Stimulated activated CD4-positive, alpha-beta T cell treated with anti-CD3 and anti-CD28 coated beads, Interleukin-4, amount 100 ng/mL, for 1 hour (primary cell): ENCODE results near the gene RGS5.

Source experiments
- DNase-seq: peaks from one replicate; pipeline ENCODE4 v3.0.0-alpha.2; 2020

RGS5 gene

GRCh38 chr1:163178628-163179027, 24.1 kb downstream of the RGS5 start:
- no peak for DNase-seq

- no peak for DNase-seq
These were observed 25.9 kb downstream of the RGS5 start for GRCh38 chr1:163176797-163177196.

GRCh38 chr1:163174524-163175437, 27.9 kb downstream of the RGS5 start:
- peak; percentile 34 for DNase-seq

- DNase-seq: no peak
These were observed 29.6 kb downstream of the RGS5 start for GRCh38 chr1:163173121-163173520.

GRCh38 chr1:163172596-163172995, 30.1 kb downstream of the RGS5 start:
- no peak for DNase-seq

- no peak for DNase-seq
These were observed 30.9 kb downstream of the RGS5 start for GRCh38 chr1:163171826-163172225.

- DNase-seq: no peak
These were observed 31.6 kb downstream of the RGS5 start for GRCh38 chr1:163170975-163171676.

GRCh38 chr1:163170331-163170730, 32.4 kb downstream of the RGS5 start:
- no peak for DNase-seq

GRCh38 chr1:163169553-163169952, 33.2 kb downstream of the RGS5 start:
- no peak for DNase-seq

- no peak for DNase-seq
These were observed 34.7 kb downstream of the RGS5 start for GRCh38 chr1:163168053-163168452.

GRCh38 chr1:163166886-163167555, 35.7 kb downstream of the RGS5 start:
- no peak for DNase-seq

- no peak for DNase-seq
These were observed 37.6 kb downstream of the RGS5 start for GRCh38 chr1:163165119-163165518.

- no peak for DNase-seq
These were observed 38.7 kb downstream of the RGS5 start for GRCh38 chr1:163163881-163164582.

- no peak for DNase-seq
These were observed 39.6 kb downstream of the RGS5 start for GRCh38 chr1:163163163-163163562.

GRCh38 chr1:163162381-163162914, 40.3 kb downstream of the RGS5 start:
- DNase-seq: no peak

- no peak for DNase-seq
These were observed 40.9 kb downstream of the RGS5 start for GRCh38 chr1:163161841-163162240.

GRCh38 chr1:163161337-163161736, 41.4 kb downstream of the RGS5 start:
- DNase-seq: no peak

GRCh38 chr1:163155606-163156005, 47.1 kb downstream of the RGS5 start:
- DNase-seq: no peak

- no peak for DNase-seq
These were observed 53.8 kb downstream of the RGS5 start for GRCh38 chr1:163148911-163149310.

GRCh38 chr1:163147019-163147418, 55.7 kb downstream of the RGS5 start:
- DNase-seq: no peak

GRCh38 chr1:163145435-163145834, 57.3 kb downstream of the RGS5 start:
- DNase-seq: no peak

GRCh38 chr1:163144418-163144817, 58.3 kb downstream of the RGS5 start:
- no peak for DNase-seq

GRCh38 chr1:163142152-163142551, 60.6 kb downstream of the RGS5 start:
- DNase-seq: no peak
